GM12878 (cell line): ENCODE measurements around the gene CPA4.

ENCODE experiments used
- ESRRA ChIP-seq: IDR thresholded peaks from 2 replicates; pipeline ENCODE4 v1.6.1; 2012; ENCODE audit warnings: mild to moderate bottlenecking, low read length, improper control_type of control experiment
- MLLT1 ChIP-seq: fragments of 450-650 bp; IDR thresholded peaks from 2 replicates; pipeline ENCODE4 v1.6.1; 2016; ENCODE audit warnings: mild to moderate bottlenecking
- TAF1 ChIP-seq: IDR thresholded peaks from 2 replicates; pipeline ENCODE4 v1.6.1; 2011; ENCODE audit warnings: mild to moderate bottlenecking, low read depth, low read length, borderline replicate concordance
- YBX1 ChIP-seq: fragments of 450-650 bp; IDR thresholded peaks from 2 replicates; pipeline ENCODE4 v1.6.1; 2016; ENCODE audit warnings: antibody characterized with exemption
- TF ChIP-seq, protein P1 (sequence below): IDR thresholded peaks from 2 replicates; pipeline ENCODE4 v1.6.1; 2012; ENCODE audit warnings: low read depth, low read length, improper control_type of control experiment

GRCh38 chr7:130256704-130257103, 36.3 kb upstream of the CPA4 start:
- no peak for TF ChIP-seq MLLT1
- TF ChIP-seq ESRRA: no peak
- no peak for TF ChIP-seq TAF1
- TF ChIP-seq YBX1: no peak
- TF ChIP-seq, protein P1, sequence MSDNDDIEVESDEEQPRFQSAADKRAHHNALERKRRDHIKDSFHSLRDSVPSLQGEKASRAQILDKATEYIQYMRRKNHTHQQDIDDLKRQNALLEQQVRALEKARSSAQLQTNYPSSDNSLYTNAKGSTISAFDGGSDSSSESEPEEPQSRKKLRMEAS: no peak
